Measurements from ENCODE around the gene LINC00632. TPM values are rescaled to one million over a fixed set of nuclear protein-coding genes. Genes with fewer than 3 reads are reported as not detected.
"Not testable (repeated sequence)": the region's sequence is repeated elsewhere in the genome, so short reads cannot be mapped to it uniquely, and the experiment has no call there.

Gene LINC00632
- total and polyA plus RNA-seq, 3 donors from 2014 or later = 0.87 to 10.2 (median 9.7) TPM

DNA sequence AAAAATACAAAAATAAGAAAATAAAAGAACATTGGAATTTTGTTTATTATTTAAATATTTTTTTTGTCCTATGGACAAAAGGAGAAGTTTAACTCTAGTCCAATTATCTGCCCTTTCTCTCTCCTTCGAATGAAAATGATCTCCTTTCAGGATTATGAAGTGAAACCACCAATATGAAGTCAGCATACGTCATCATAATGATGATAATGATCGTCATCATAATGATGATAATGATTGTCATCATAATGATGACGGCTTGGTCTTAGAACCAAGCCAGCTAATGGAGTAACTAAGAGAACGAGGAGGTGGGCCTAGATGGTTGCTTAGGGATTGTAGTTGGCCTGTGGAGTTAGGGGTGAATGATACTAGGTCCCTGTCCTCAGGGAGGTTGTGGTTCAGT, 21.9 kb upstream of the LINC00632 start:
- H3K27ac ChIP-seq = no peak overlapping the region
- no peaks in the 10 kb centered on the region for H3K4me1 ChIP-seq
- no peaks in the 10 kb centered on the region for H3K27me3 ChIP-seq
- DNase-seq = no peak
- 88 to 89% methylated on average over 5 of the region's 5 CpGs for WGBS, 2 donors
- intact Hi-C loops (cut with DNase I; ENCODE audit: low total_unique reads) = no loop called here
- H3K36me3 ChIP-seq (ENCODE audit: low read depth, missing control alignments) = no peaks in the 10 kb centered on the region
- H3K9me3 ChIP-seq = no peaks in the 10 kb centered on the region
- TF ChIP-seq POLR2A (IDR thresholded peaks at IDR 0.05) = no peak
- TF ChIP-seq, protein P1, sequence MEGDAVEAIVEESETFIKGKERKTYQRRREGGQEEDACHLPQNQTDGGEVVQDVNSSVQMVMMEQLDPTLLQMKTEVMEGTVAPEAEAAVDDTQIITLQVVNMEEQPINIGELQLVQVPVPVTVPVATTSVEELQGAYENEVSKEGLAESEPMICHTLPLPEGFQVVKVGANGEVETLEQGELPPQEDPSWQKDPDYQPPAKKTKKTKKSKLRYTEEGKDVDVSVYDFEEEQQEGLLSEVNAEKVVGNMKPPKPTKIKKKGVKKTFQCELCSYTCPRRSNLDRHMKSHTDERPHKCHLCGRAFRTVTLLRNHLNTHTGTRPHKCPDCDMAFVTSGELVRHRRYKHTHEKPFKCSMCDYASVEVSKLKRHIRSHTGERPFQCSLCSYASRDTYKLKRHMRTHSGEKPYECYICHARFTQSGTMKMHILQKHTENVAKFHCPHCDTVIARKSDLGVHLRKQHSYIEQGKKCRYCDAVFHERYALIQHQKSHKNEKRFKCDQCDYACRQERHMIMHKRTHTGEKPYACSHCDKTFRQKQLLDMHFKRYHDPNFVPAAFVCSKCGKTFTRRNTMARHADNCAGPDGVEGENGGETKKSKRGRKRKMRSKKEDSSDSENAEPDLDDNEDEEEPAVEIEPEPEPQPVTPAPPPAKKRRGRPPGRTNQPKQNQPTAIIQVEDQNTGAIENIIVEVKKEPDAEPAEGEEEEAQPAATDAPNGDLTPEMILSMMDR (IDR thresholded peaks at IDR 0.05) = no peak
- no peak overlapping the region for H3K4me3 ChIP-seq

DNA sequence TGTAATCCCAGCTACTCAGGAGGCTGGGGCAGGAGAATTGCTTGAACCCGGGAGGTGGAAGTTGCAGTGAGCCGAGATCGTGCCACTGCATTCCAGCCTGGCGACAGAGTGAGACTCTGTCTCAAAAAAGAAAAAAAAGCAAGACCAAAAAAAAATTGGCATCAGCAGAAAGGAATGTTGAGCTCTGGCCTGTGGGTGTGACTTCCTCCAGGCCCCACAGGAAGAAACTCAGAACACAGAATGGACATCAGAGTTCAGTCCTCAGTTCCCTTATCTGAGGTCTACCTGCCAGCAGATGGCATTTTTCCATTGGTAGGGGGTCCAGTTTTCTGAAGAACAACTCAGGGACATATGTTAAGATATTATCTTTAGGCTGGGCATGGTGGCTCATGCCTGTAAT, 18.0 kb upstream of the LINC00632 start:
- DNase-seq; H3K4me1 ChIP-seq; H3K27ac ChIP-seq; H3K9me3 ChIP-seq; H3K36me3 ChIP-seq (ENCODE audit: low read depth, missing control alignments); H3K4me3 ChIP-seq; intact Hi-C loops (cut with DNase I; ENCODE audit: low total_unique reads); H3K27me3 ChIP-seq: not testable (repeated sequence)
- 80 to 92% methylated on average over 4 of the region's 4 CpGs for WGBS, 2 donors

DNA sequence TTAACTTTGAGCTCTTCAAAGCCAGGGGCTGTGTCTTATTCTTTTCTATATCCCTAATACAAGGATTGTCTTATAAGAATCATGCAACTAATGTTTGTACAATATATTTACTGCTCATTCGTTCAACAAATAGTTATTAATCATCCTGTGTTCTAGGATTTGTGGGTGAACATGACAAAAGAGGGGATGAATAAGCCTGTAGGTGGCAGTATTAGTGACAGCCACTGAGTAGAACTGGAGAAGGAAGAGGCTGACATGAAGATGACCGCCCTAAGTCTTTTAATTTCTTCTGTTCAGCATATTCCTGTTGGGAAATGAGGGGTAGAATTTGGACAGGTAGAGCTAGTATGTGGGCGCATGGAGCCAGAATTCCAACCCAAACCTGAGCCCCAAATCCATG, 11.9 kb upstream of the LINC00632 start:
- Histone ChIP-seq H3K4me3 (no peak overlapping the region), H3K9me3 (no peaks in the 10 kb centered on the region), H3K27me3 (no peaks in the 10 kb centered on the region), H3K4me1 (no peaks in the 10 kb centered on the region), H3K27ac (no peak overlapping the region), H3K36me3 (ENCODE audit: low read depth, missing control alignments) (no peaks in the 10 kb centered on the region)
- TF ChIP-seq, protein P1 (IDR thresholded peaks at IDR 0.05) = no peak
- no peak for TF ChIP-seq POLR2A (IDR thresholded peaks at IDR 0.05)
- no peak for DNase-seq
- WGBS, 2 donors = 66 to 67% methylated on average over 3 of the region's 3 CpGs
- intact Hi-C loops (cut with DNase I; ENCODE audit: low total_unique reads) = no loop called here

DNA sequence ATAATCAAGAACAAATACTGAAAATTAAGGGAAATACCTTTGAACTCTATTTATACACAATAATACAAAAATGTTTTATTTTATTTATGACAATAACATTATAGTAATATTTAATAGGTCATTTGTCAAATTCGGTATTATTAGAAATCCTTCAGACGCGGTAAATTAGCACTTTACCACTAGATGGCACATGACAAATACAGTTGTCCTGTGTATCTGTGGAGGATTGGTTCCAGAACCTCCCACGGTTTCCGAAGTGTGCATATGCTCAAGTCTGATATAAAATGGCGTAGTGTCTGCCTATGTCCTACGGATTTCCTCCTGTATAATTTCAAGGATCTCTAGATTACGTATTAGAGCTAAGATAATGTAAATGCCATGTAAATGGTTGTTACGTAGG, 8.1 kb upstream of the LINC00632 start:
- Histone ChIP-seq H3K9me3 (no peaks in the 10 kb centered on the region), H3K36me3 (ENCODE audit: low read depth, missing control alignments) (no peaks in the 10 kb centered on the region), H3K4me1 (no peaks in the 10 kb centered on the region), H3K27me3 (no peaks in the 10 kb centered on the region), H3K27ac (no peak overlapping the region), H3K4me3 (no peak overlapping the region)
- TF ChIP-seq POLR2A (IDR thresholded peaks at IDR 0.05) = no peak
- TF ChIP-seq, protein P1 (IDR thresholded peaks at IDR 0.05) = no peak
- 37 to 38% methylated on average over 6 to 9 of the region's 9 CpGs for WGBS, 2 donors
- intact Hi-C loops (cut with DNase I; ENCODE audit: low total_unique reads) = no loop called here
- DNase-seq = peak; percentile 22

DNA sequence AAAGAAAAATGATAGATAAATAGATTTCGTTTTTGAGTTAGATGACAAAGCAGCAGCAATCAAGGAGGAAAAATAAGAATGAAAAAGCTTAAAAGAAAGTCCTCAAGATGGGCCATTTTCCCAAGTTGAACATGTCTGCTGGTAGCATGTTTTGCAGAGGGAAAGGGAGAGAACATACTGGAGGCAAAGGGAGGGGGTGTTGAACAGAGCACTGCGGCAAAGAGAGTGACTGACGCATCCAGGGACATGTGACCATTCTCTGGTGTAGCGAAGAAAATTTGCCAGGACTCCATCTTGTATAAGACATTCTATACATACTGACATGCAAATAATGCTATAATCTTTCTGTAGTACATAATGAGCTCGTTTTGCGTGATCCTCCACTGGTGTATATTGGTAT, 1.2 kb downstream of the LINC00632 start:
- Histone ChIP-seq H3K4me1 (no peaks in the 10 kb centered on the region), H3K36me3 (ENCODE audit: low read depth, missing control alignments) (no peaks in the 10 kb centered on the region), H3K27me3 (no peaks in the 10 kb centered on the region), H3K4me3 (no peak overlapping the region), H3K27ac (no peak overlapping the region), H3K9me3 (no peaks in the 10 kb centered on the region)
- intact Hi-C loops (cut with DNase I; ENCODE audit: low total_unique reads) = no loop called here
- no peak for TF ChIP-seq POLR2A (IDR thresholded peaks at IDR 0.05)
- TF ChIP-seq, protein P1 (IDR thresholded peaks at IDR 0.05) = no peak
- no peak for DNase-seq
- 29 to 34% methylated on average over 6 of the region's 6 CpGs for WGBS, 2 donors

Measured in testis (tissue), 3 donors.